Erythroblast (primary cell): ENCODE measurements around the gene COBL.

ENCODE experiments used
- GATA1 ChIP-seq: IDR thresholded peaks from 2 replicates; pipeline ENCODE4 v1.6.1; 2011; ENCODE audit warnings: low read depth, mild to moderate bottlenecking, control low read depth, low read length, moderate library complexity
- POLR2A ChIP-seq: IDR thresholded peaks from 2 replicates; pipeline ENCODE4 v1.6.1; 2011; ENCODE audit warnings: mild to moderate bottlenecking, low read length

DNA sequence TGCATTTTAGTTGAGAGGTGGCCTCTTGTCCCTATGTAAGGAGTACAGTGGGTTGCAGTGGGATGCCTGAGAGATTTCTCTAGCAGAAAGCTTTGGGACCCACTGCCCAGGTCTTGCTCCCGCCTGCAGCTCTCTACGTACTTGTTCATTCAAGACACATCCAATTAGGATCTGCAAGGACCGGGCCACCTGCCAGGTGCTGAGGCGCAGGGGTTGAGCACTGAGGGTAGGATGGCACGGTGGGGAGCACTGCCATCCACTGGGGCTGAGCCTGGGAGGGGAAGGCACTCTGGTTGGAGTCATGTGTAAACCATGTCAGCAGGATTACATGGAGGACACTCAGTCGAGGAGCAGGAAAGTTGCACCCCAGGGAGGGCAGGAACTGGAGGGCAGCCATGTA is 342.8 kb downstream of the COBL start:
- TF ChIP-seq POLR2A (no peak), GATA1 (no peak)
